Liver (tissue), 9 donors: Measurements from ENCODE around the gene NOSIP. TPM values are rescaled to one million over a fixed set of nuclear protein-coding genes. Genes with fewer than 3 reads are reported as not detected.

Experiments
- DNase-seq: peaks from one replicate; pipeline ENCODE4 v3.0.0-alpha.2; 2017; ENCODE audit warnings: low spot score
- H3K27ac ChIP-seq, 2 donors: one replicate each; pipeline ENCODE4 v1.7.0; 2013; ENCODE audit warnings: inconsistent platforms in 2 of 2, low read length in 2 of 2, control low read depth in 1 of 2, low read depth in 1 of 2, mild to moderate bottlenecking in 1 of 2
- H3K27me3 ChIP-seq, 4 donors: one replicate each; pipeline versions ENCODE4 v1.6.1 to v1.7.0; 2013; ENCODE audit warnings: low read length in 3 of 4, inconsistent platforms in 1 of 4, mild to moderate bottlenecking in 1 of 4, moderate library complexity in 1 of 4; ENCODE audit not compliant: control insufficient read depth in 4 of 4, insufficient read depth in 4 of 4
- H3K36me3 ChIP-seq, 4 donors: one replicate each; pipeline versions ENCODE4 v1.6.1 to v1.7.0; 2013; ENCODE audit warnings: low read length in 3 of 4, mild to moderate bottlenecking in 3 of 4, low read depth in 1 of 4, moderate library complexity in 1 of 4; ENCODE audit not compliant: control insufficient read depth in 4 of 4, insufficient read depth in 3 of 4
- H3K4me1 ChIP-seq, 4 donors: one replicate each; pipeline versions ENCODE4 v1.6.1 to v1.7.0; 2013; ENCODE audit warnings: low read length in 3 of 4, mild to moderate bottlenecking in 3 of 4, moderate library complexity in 1 of 4; ENCODE audit not compliant: control insufficient read depth in 4 of 4, insufficient read depth in 4 of 4
- H3K4me3 ChIP-seq, 3 donors: one replicate each; pipeline versions ENCODE4 v1.6.1 to v1.7.0; 2013; ENCODE audit warnings: low read length in 3 of 3, control low read depth in 1 of 3, low read depth in 1 of 3, mild to moderate bottlenecking in 1 of 3
- H3K9ac ChIP-seq, 2 donors: one replicate each; pipeline ENCODE4 v1.7.0; 2013; ENCODE audit warnings: low read length in 2 of 2, mild to moderate bottlenecking in 2 of 2, moderate library complexity in 2 of 2, control low read depth in 1 of 2, low read depth in 1 of 2
- H3K9me3 ChIP-seq, 4 donors: one replicate each; pipeline versions ENCODE4 v1.6.1 to v1.7.0; 2013; ENCODE audit warnings: low read length in 3 of 4; ENCODE audit not compliant: control insufficient read depth in 4 of 4
- EGR1 ChIP-seq, 2 donors: IDR thresholded peaks; 2 replicates each; pipeline ENCODE4 v1.6.1; 2016 to 2018; ENCODE audit warnings: antibody characterized with exemption in 2 of 2, low read depth in 2 of 2
- FOXA1 ChIP-seq: IDR thresholded peaks from 2 replicates; pipeline ENCODE4 v1.6.1; 2016; ENCODE audit warnings: antibody characterized with exemption
- FOXA2 ChIP-seq: IDR thresholded peaks from 2 replicates; pipeline ENCODE4 v1.6.1; 2016; ENCODE audit warnings: antibody characterized with exemption
- GABPA ChIP-seq, 2 donors: IDR thresholded peaks in 1 of 2; conservative IDR thresholded peaks in 1 of 2; 2 replicates each; pipeline ENCODE4 v1.6.1; 2016; ENCODE audit warnings: antibody characterized with exemption in 2 of 2, mild to moderate bottlenecking in 1 of 2, moderate library complexity in 1 of 2
- HNF4A ChIP-seq, 2 donors: conservative IDR thresholded peaks; 2 replicates each; pipeline ENCODE4 v1.6.1; 2016; ENCODE audit warnings: antibody characterized with exemption in 2 of 2, mild to moderate bottlenecking in 2 of 2
- HNF4G ChIP-seq: IDR thresholded peaks from 2 replicates; pipeline ENCODE4 v1.6.1; 2016; ENCODE audit warnings: antibody characterized with exemption
- JUND ChIP-seq, 2 donors: IDR thresholded peaks; 2 replicates each; pipeline ENCODE4 v1.6.1; 2016; ENCODE audit warnings: antibody characterized with exemption in 2 of 2
- NR2F2 ChIP-seq: IDR thresholded peaks from 2 replicates; pipeline ENCODE4 v1.6.1; 2016; ENCODE audit warnings: antibody characterized with exemption
- RAD21 ChIP-seq, 2 donors: IDR thresholded peaks; 2 replicates each; pipeline ENCODE4 v1.6.1; 2016; ENCODE audit warnings: antibody characterized with exemption in 2 of 2, mild to moderate bottlenecking in 2 of 2
- RXRA ChIP-seq, 2 donors: IDR thresholded peaks; 2 replicates each; pipeline ENCODE4 v1.6.1; 2017 to 2018; ENCODE audit warnings: antibody characterized with exemption in 2 of 2, mild to moderate bottlenecking in 1 of 2
- SP1 ChIP-seq: IDR thresholded peaks from 2 replicates; pipeline ENCODE4 v1.6.1; 2018; ENCODE audit warnings: antibody characterized with exemption, mild to moderate bottlenecking
- TAF1 ChIP-seq: conservative IDR thresholded peaks from 2 replicates; pipeline ENCODE4 v1.6.1; 2016; ENCODE audit warnings: antibody characterized with exemption, mild to moderate bottlenecking
- YY1 ChIP-seq: IDR thresholded peaks from 2 replicates; pipeline ENCODE4 v1.6.1; 2016; ENCODE audit warnings: antibody characterized with exemption, mild to moderate bottlenecking
- WGBS: extraction: QIAGEN DNeasy Blood & Tissue Kit; methylation state at CpG from one replicate; pipeline ENCODE4 v1.1.7; 2013; 5-methylcytosine and 5-hydroxymethylcytosine counted together
- polyA plus RNA-seq, 2 donors: library from polyadenylated mRNA; stranded (reverse) in 1 of 2; unstranded in 1 of 2; fragments of 200-250 nt in 1 of 2; fragments of >200 nt in 1 of 2; fragmentation: Nextera tagmentation in 1 of 2; extraction: Ambion mirVana in 1 of 2; gene quantifications; one replicate each; pipeline versions ENCODE4 v1.2.1 to v1.2.3, GENCODE V29; 2013 to 2015
- total RNA-seq, 2 donors: library from RNA; depleted of rRNA; stranded (reverse); fragments of >200 nt; gene quantifications; one replicate each; pipeline ENCODE4 v1.2.3, GENCODE V29; 2014
- TF ChIP-seq, protein P1 (sequence below): IDR thresholded peaks from 2 replicates; pipeline ENCODE4 v1.6.1; 2016; ENCODE audit warnings: antibody characterized with exemption
- TF ChIP-seq, protein P2 (sequence below): fragments of 150-350 bp; IDR thresholded peaks from 2 replicates; pipeline ENCODE4 v1.5.1; 2017; ENCODE audit warnings: improper control_type of control experiment, low read depth, low read length; ENCODE audit not compliant: missing input control
- TF ChIP-seq, protein P3 (sequence below): IDR thresholded peaks from 2 replicates; pipeline ENCODE4 v1.6.1; 2016; ENCODE audit warnings: antibody characterized with exemption
- TF ChIP-seq, protein P4 (sequence below): IDR thresholded peaks from 2 replicates; pipeline ENCODE4 v1.6.1; 2016; ENCODE audit warnings: antibody characterized with exemption
- TF ChIP-seq, protein P5 (sequence below): IDR thresholded peaks from 2 replicates; pipeline ENCODE4 v1.6.1; 2016; ENCODE audit warnings: antibody characterized with exemption, mild to moderate bottlenecking
- donor health status: healthy.
- donor health status: healthy.
- donor health status: healthy.
- donor health status: healthy.
- donor health status: healthy.

NOSIP gene
- total and polyA plus RNA-seq, 4 donors, result 19.3 to 45.2 (median 30.5) TPM

DNA sequence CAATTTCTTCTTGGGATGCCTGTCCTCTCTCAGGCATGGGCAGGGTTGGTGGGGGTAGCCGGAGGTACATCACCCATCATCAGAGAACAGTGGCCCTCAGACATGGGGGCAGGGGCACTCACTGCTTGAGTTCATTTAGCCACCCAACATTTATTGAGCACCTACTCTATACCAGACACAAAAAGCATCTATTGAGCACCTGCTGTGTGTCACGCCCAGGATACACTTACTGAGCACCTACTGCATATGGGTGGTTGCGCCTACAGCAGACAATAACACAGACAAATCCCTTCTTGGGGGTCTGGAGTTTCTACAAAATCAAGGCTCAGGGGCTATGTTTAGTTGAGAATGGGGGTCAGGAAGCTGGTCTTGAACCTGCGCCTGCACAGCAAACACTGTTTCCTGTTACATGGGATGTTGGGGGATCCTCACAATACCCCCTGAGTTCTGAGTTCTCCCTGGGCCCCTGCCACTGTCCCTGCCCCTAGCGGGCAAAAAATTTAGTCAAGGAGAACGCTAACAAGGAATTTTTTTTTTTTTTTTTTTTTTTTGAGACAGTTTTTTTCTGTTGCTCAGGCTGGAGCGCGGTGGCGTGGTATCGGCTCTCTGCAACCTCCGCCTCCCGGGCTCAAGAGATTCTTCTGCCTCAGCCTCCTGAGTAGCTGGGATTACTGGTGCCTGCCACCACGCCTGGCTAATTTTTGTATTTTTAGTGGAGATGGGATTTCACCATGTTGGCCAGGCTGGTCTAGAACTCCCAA is 41.0 kb downstream of the NOSIP start:
- no peaks in the 10 kb centered on the region for H3K9me3 ChIP-seq
- 98% methylated on average over 13 of the region's 13 CpGs for WGBS
- H3K4me3 ChIP-seq, result no peak overlapping the region
- TF ChIP-seq, protein P1, sequence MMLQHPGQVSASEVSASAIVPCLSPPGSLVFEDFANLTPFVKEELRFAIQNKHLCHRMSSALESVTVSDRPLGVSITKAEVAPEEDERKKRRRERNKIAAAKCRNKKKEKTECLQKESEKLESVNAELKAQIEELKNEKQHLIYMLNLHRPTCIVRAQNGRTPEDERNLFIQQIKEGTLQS, result no peak
- TF ChIP-seq GABPA (IDR thresholded peaks at IDR 0.05 in 1 of 2, conservative IDR thresholded peaks at IDR 0.05 in 1 of 2) (no peak), FOXA2 (no peak), HNF4G (no peak), RXRA (IDR thresholded peaks at IDR 0.05) (no peak), RAD21 (IDR thresholded peaks at IDR 0.05) (no peak), JUND (IDR thresholded peaks at IDR 0.05) (no peak), HNF4A (conservative IDR thresholded peaks at IDR 0.05) (no peak), YY1 (no peak), TAF1 (no peak)
- TF ChIP-seq, protein P2, sequence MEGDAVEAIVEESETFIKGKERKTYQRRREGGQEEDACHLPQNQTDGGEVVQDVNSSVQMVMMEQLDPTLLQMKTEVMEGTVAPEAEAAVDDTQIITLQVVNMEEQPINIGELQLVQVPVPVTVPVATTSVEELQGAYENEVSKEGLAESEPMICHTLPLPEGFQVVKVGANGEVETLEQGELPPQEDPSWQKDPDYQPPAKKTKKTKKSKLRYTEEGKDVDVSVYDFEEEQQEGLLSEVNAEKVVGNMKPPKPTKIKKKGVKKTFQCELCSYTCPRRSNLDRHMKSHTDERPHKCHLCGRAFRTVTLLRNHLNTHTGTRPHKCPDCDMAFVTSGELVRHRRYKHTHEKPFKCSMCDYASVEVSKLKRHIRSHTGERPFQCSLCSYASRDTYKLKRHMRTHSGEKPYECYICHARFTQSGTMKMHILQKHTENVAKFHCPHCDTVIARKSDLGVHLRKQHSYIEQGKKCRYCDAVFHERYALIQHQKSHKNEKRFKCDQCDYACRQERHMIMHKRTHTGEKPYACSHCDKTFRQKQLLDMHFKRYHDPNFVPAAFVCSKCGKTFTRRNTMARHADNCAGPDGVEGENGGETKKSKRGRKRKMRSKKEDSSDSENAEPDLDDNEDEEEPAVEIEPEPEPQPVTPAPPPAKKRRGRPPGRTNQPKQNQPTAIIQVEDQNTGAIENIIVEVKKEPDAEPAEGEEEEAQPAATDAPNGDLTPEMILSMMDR, result no peak
- TF ChIP-seq, protein P3, sequence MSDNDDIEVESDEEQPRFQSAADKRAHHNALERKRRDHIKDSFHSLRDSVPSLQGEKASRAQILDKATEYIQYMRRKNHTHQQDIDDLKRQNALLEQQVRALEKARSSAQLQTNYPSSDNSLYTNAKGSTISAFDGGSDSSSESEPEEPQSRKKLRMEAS, result no peak
- TF ChIP-seq, protein P4, sequence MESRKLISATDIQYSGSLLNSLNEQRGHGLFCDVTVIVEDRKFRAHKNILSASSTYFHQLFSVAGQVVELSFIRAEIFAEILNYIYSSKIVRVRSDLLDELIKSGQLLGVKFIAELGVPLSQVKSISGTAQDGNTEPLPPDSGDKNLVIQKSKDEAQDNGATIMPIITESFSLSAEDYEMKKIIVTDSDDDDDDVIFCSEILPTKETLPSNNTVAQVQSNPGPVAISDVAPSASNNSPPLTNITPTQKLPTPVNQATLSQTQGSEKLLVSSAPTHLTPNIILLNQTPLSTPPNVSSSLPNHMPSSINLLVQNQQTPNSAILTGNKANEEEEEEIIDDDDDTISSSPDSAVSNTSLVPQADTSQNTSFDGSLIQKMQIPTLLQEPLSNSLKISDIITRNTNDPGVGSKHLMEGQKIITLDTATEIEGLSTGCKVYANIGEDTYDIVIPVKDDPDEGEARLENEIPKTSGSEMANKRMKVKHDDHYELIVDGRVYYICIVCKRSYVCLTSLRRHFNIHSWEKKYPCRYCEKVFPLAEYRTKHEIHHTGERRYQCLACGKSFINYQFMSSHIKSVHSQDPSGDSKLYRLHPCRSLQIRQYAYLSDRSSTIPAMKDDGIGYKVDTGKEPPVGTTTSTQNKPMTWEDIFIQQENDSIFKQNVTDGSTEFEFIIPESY, result no peak
- TF ChIP-seq, protein P5, sequence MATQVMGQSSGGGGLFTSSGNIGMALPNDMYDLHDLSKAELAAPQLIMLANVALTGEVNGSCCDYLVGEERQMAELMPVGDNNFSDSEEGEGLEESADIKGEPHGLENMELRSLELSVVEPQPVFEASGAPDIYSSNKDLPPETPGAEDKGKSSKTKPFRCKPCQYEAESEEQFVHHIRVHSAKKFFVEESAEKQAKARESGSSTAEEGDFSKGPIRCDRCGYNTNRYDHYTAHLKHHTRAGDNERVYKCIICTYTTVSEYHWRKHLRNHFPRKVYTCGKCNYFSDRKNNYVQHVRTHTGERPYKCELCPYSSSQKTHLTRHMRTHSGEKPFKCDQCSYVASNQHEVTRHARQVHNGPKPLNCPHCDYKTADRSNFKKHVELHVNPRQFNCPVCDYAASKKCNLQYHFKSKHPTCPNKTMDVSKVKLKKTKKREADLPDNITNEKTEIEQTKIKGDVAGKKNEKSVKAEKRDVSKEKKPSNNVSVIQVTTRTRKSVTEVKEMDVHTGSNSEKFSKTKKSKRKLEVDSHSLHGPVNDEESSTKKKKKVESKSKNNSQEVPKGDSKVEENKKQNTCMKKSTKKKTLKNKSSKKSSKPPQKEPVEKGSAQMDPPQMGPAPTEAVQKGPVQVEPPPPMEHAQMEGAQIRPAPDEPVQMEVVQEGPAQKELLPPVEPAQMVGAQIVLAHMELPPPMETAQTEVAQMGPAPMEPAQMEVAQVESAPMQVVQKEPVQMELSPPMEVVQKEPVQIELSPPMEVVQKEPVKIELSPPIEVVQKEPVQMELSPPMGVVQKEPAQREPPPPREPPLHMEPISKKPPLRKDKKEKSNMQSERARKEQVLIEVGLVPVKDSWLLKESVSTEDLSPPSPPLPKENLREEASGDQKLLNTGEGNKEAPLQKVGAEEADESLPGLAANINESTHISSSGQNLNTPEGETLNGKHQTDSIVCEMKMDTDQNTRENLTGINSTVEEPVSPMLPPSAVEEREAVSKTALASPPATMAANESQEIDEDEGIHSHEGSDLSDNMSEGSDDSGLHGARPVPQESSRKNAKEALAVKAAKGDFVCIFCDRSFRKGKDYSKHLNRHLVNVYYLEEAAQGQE, result no peak
- no peaks in the 10 kb centered on the region for H3K27me3 ChIP-seq
- no peak overlapping the region for H3K27ac ChIP-seq
- H3K4me1 ChIP-seq, result no peaks in the 10 kb centered on the region
- DNase-seq, result no peak
- no peak overlapping the region for H3K9ac ChIP-seq
- peaks cover 18 to 45% (median 30%) of the 10 kb centered on the region in 4 donors for H3K36me3 ChIP-seq

DNA sequence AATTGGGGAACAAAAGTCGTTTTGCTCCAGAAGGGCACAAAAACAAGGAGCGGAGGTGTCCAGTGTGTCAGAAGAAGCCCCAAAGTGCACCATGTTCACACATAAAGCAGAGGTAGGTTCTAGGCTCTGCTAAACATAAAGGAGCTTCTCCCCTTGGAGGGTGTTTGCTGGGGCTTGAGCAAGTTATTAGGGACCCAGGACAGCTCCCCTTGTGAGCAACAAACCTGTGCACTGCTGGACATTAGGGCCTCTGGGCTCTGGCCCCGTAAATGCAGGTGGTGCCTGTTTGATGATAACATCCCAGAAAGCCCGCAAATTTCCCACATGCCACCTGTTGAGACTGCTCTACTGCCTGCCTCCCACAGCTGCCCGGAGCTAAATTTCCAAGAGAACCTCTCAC is 41.7 kb downstream of the NOSIP start:
- Histone ChIP-seq H3K27me3 (no peaks in the 10 kb centered on the region), H3K4me3 (no peak overlapping the region), H3K36me3 (peaks cover 20 to 46% (median 31%) of the 10 kb centered on the region in 4 donors), H3K9me3 (no peaks in the 10 kb centered on the region), H3K4me1 (peaks cover 0 to 2% (median 0%) of the 10 kb centered on the region in 4 donors), H3K27ac (no peak overlapping the region), H3K9ac (no peak overlapping the region)
- WGBS, result 78% methylated on average over 5 of the region's 5 CpGs
- DNase-seq, result no peak
- TF ChIP-seq TAF1, result no peak
- TF ChIP-seq, protein P3, result no peak
- no peak for TF ChIP-seq HNF4A (conservative IDR thresholded peaks at IDR 0.05)
- TF ChIP-seq JUND (IDR thresholded peaks at IDR 0.05), result no peak
- TF ChIP-seq, protein P2, result no peak
- no peak for TF ChIP-seq HNF4G
- TF ChIP-seq FOXA1, result no peak
- no peak for TF ChIP-seq YY1
- no peak for TF ChIP-seq SP1
- TF ChIP-seq GABPA (IDR thresholded peaks at IDR 0.05 in 1 of 2, conservative IDR thresholded peaks at IDR 0.05 in 1 of 2), result no peak
- TF ChIP-seq EGR1 (IDR thresholded peaks at IDR 0.05; ENCODE audit: low read depth in 2 of 2), result no peak
- TF ChIP-seq, protein P1, result no peak
- no peak for TF ChIP-seq NR2F2
